Measurements from ENCODE around the gene HNRNPAB. TPM values are rescaled to one million over a fixed set of nuclear protein-coding genes. Genes with fewer than 3 reads are reported as not detected.
"Not testable (repeated sequence)": the region's sequence is repeated elsewhere in the genome, so short reads cannot be mapped to it uniquely, and the experiment has no call there.

HNRNPAB gene
- total RNA-seq, 2 experiments from 2014 or later = 313 to 316 TPM

- CTCF ChIA-PET = no interaction called here
Measured at GRCh38 chr5:178227138-178227659, 22.9 kb downstream of the HNRNPAB start.

GRCh38 chr5:178227929-178228328 is 23.6 kb downstream of the HNRNPAB start:
- Mint-ChIP-seq H3K27me3 (no peaks in the 10 kb centered on the region), H3K27ac (no peak overlapping the region), H3K4me1 (ENCODE audit: low read depth) (peaks cover 48% of the 10 kb centered on the region), H3K4me3 (no peak overlapping the region), H3K9me3 (no peaks in the 10 kb centered on the region), H3K36me3 (peaks cover 62% of the 10 kb centered on the region)
- POLR2A ChIA-PET = no interaction called here
- intact Hi-C loops (cut with micrococcal nuclease) = no loop called here
- CTCF ChIA-PET = no interaction called here
- DNase-seq = no peak

More at GRCh38 chr5:178227138-178227659, 22.9 kb downstream of the HNRNPAB start:
- Mint-ChIP-seq H3K4me3 (no peak overlapping the region), H3K36me3 (peaks cover 63% of the 10 kb centered on the region), H3K4me1 (ENCODE audit: low read depth) (peaks cover 46% of the 10 kb centered on the region), H3K27me3 (no peaks in the 10 kb centered on the region), H3K9me3 (no peaks in the 10 kb centered on the region), H3K27ac (no peak overlapping the region)
- no peak for DNase-seq
- POLR2A ChIA-PET = no interaction called here
- intact Hi-C loops (cut with micrococcal nuclease) = no loop called here

GRCh38 chr5:178228609-178229008 is 24.3 kb downstream of the HNRNPAB start:
- H3K4me3 Mint-ChIP-seq = no peak overlapping the region
- intact Hi-C loops (cut with micrococcal nuclease) = no loop called here
- H3K9me3 Mint-ChIP-seq = no peaks in the 10 kb centered on the region
- no peaks in the 10 kb centered on the region for H3K27me3 Mint-ChIP-seq
- ChIA-PET CTCF (no interaction called here), POLR2A (no interaction called here)
- H3K27ac Mint-ChIP-seq = no peak overlapping the region
- H3K36me3 Mint-ChIP-seq = peaks cover 58% of the 10 kb centered on the region
- no peak for DNase-seq
- H3K4me1 Mint-ChIP-seq (ENCODE audit: low read depth) = peaks cover 48% of the 10 kb centered on the region

- Mint-ChIP-seq H3K4me1 (ENCODE audit: low read depth) (peaks cover 48% of the 10 kb centered on the region), H3K36me3 (peaks cover 58% of the 10 kb centered on the region)
- DNase-seq; intact Hi-C loops (cut with micrococcal nuclease); H3K27me3 Mint-ChIP-seq; H3K27ac Mint-ChIP-seq; CTCF ChIA-PET; POLR2A ChIA-PET; H3K9me3 Mint-ChIP-seq; H3K4me3 Mint-ChIP-seq: not testable (repeated sequence)
Measured at GRCh38 chr5:178229111-178229510, 24.8 kb downstream of the HNRNPAB start.

GRCh38 chr5:178229861-178230260 is 25.5 kb downstream of the HNRNPAB start:
- Mint-ChIP-seq H3K27ac (peak overlapping the region; percentile 18), H3K36me3 (peaks cover 57% of the 10 kb centered on the region), H3K9me3 (no peaks in the 10 kb centered on the region), H3K27me3 (no peaks in the 10 kb centered on the region), H3K4me3 (peak overlapping the region; percentile 37), H3K4me1 (ENCODE audit: low read depth) (peaks cover 49% of the 10 kb centered on the region)
- intact Hi-C loops (cut with micrococcal nuclease) = loop anchor here (10.0 kb wide), 1 partner anchor 325 kb away; no protein-coding TSS in a partner anchor
- POLR2A ChIA-PET = interaction anchor here (0.6 to 1.9 kb wide), 3 partner anchors 10 to 725 kb away, joined by 3 to 5 read pairs (median 5); no protein-coding TSS in a partner anchor
- CTCF ChIA-PET = interaction anchor here (1.4 kb wide), 1 partner anchor 26 kb away, joined by 5 read pairs; the partner anchor contains the start of gene HNRNPAB
- DNase-seq = no peak

GRCh38 chr5:178230879-178231538 is 26.7 kb downstream of the HNRNPAB start:
- DNase-seq = no peak
- POLR2A ChIA-PET = interaction anchor here (1.5 to 5.1 kb wide), 4 partner anchors 10 to 27 kb away, joined by 4 to 20 read pairs (median 7); partner anchors contain the start of gene HNRNPAB
- CTCF ChIA-PET = interaction anchor here (0.7 to 1.4 kb wide), 2 partner anchors 25 to 27 kb away, joined by 3 to 5 read pairs; partner anchors contain the start of gene HNRNPAB
- intact Hi-C loops (cut with micrococcal nuclease) = loop anchor here (10.0 kb wide), 1 partner anchor 324 kb away; no protein-coding TSS in a partner anchor
- H3K27ac Mint-ChIP-seq = peak overlapping the region; percentile 76
- peak overlapping the region; percentile 84 for H3K4me3 Mint-ChIP-seq
- H3K9me3 Mint-ChIP-seq = no peaks in the 10 kb centered on the region
- H3K36me3 Mint-ChIP-seq = peaks cover 51% of the 10 kb centered on the region
- peaks cover 52% of the 10 kb centered on the region for H3K4me1 Mint-ChIP-seq (ENCODE audit: low read depth)
- H3K27me3 Mint-ChIP-seq = no peaks in the 10 kb centered on the region

- peak overlapping the region; percentile 84 for H3K4me3 Mint-ChIP-seq
- ChIA-PET POLR2A (interaction anchor here (1.5 to 5.1 kb wide), 4 partner anchors 10 to 27 kb away, joined by 4 to 20 read pairs (median 7); partner anchors contain the start of gene HNRNPAB), CTCF (interaction anchor here (0.7 to 1.4 kb wide), 2 partner anchors 26 to 27 kb away, joined by 3 to 5 read pairs; partner anchors contain the start of gene HNRNPAB)
Measured at GRCh38 chr5:178231539-178232123, 27.3 kb downstream of the HNRNPAB start.

GRCh38 chr5:178232124-178232919 is 28.0 kb downstream of the HNRNPAB start, which contains the start of gene PHYKPL:
Gene PHYKPL (minus strand): TSS chr5:178232802. CDS start chr5:178232550, 252 bp downstream.
- ChIA-PET CTCF (interaction anchor here (0.7 kb wide), 1 partner anchor 27 kb away, joined by 3 read pairs; no protein-coding TSS in a partner anchor), POLR2A (interaction anchor here (1.5 to 5.1 kb wide), 3 partner anchors 11 to 28 kb away, joined by 4 to 20 read pairs (median 9); partner anchors contain the start of gene HNRNPAB)
- Mint-ChIP-seq H3K36me3 (peaks cover 41% of the 10 kb centered on the region), H3K27me3 (no peaks in the 10 kb centered on the region), H3K4me1 (ENCODE audit: low read depth) (peaks cover 49% of the 10 kb centered on the region), H3K4me3 (peak within 1 kb of the TSS; percentile 84), H3K9me3 (no peaks in the 10 kb centered on the region), H3K27ac (peak within 1 kb of the TSS; percentile 83)
- intact Hi-C loops (cut with micrococcal nuclease) = loop anchor here (2.0 to 10.0 kb wide), 2 partner anchors 28 to 322 kb away; partner anchors contain the start of gene HNRNPAB
- DNase-seq = peak; percentile 77

More at GRCh38 chr5:178231539-178232123, 27.3 kb downstream of the HNRNPAB start:
- DNase-seq = no peak
- Mint-ChIP-seq H3K4me1 (ENCODE audit: low read depth) (peaks cover 50% of the 10 kb centered on the region), H3K27ac (peak overlapping the region; percentile 76), H3K9me3 (no peaks in the 10 kb centered on the region), H3K27me3 (no peaks in the 10 kb centered on the region), H3K36me3 (peaks cover 48% of the 10 kb centered on the region)
- intact Hi-C loops (cut with micrococcal nuclease) = loop anchor here (2.0 to 10.0 kb wide), 2 partner anchors 27 to 323 kb away; partner anchors contain the start of gene HNRNPAB

- H3K4me1 Mint-ChIP-seq (ENCODE audit: low read depth) = peaks cover 49% of the 10 kb centered on the region
- intact Hi-C loops (cut with micrococcal nuclease) = loop anchor here (2.0 to 10.0 kb wide), 2 partner anchors 28 to 322 kb away; partner anchors contain the start of gene HNRNPAB
- POLR2A ChIA-PET = interaction anchor here (5.1 kb wide), 1 partner anchor 29 kb away, joined by 20 read pairs; the partner anchor contains the start of gene HNRNPAB
- peak overlapping the region; percentile 67 for H3K4me3 Mint-ChIP-seq
- H3K9me3 Mint-ChIP-seq = no peaks in the 10 kb centered on the region
- CTCF ChIA-PET = no interaction called here
- H3K27ac Mint-ChIP-seq = peak overlapping the region; percentile 83
- DNase-seq = no peak
- peaks cover 34% of the 10 kb centered on the region for H3K36me3 Mint-ChIP-seq
- H3K27me3 Mint-ChIP-seq = no peaks in the 10 kb centered on the region
Measured at GRCh38 chr5:178232920-178233429, 28.6 kb downstream of the HNRNPAB start.

- peaks cover 26% of the 10 kb centered on the region for H3K36me3 Mint-ChIP-seq
- ChIA-PET CTCF (interaction anchor here (0.6 to 1.6 kb wide), 13 partner anchors 10 to 1259 kb away, joined by 3 to 8 read pairs (median 4); no protein-coding TSS in a partner anchor), POLR2A (interaction anchor here (5.1 kb wide), 1 partner anchor 30 kb away, joined by 20 read pairs; the partner anchor contains the start of gene HNRNPAB)
- H3K4me3 Mint-ChIP-seq = no peak overlapping the region
- H3K27ac Mint-ChIP-seq = no peak overlapping the region
- DNase-seq = no peak
- intact Hi-C loops (cut with micrococcal nuclease) = loop anchor here (10.0 kb wide), 1 partner anchor 321 kb away; no protein-coding TSS in a partner anchor
- H3K4me1 Mint-ChIP-seq (ENCODE audit: low read depth) = peaks cover 50% of the 10 kb centered on the region
- no peaks in the 10 kb centered on the region for H3K9me3 Mint-ChIP-seq
- no peaks in the 10 kb centered on the region for H3K27me3 Mint-ChIP-seq
Measured at GRCh38 chr5:178234121-178234749, 29.9 kb downstream of the HNRNPAB start.

Measured in activated CD4-positive, alpha-beta memory T cell treated with anti-CD3 and anti-CD28 coated beads for 36 hours (primary cell).